NCI-H446 (cell line): Measurements from ENCODE around the gene ARID3A.

Source experiments
- DNase-seq, 2 experiments: peaks; one replicate each; lab custom pipeline; 2025; lab: John Stamatoyannopoulos, UW

The ARID3A gene

GRCh38 chr19:931860-932647, 6.2 kb downstream of the ARID3A start:
- DNase-seq, result no peak

DNA sequence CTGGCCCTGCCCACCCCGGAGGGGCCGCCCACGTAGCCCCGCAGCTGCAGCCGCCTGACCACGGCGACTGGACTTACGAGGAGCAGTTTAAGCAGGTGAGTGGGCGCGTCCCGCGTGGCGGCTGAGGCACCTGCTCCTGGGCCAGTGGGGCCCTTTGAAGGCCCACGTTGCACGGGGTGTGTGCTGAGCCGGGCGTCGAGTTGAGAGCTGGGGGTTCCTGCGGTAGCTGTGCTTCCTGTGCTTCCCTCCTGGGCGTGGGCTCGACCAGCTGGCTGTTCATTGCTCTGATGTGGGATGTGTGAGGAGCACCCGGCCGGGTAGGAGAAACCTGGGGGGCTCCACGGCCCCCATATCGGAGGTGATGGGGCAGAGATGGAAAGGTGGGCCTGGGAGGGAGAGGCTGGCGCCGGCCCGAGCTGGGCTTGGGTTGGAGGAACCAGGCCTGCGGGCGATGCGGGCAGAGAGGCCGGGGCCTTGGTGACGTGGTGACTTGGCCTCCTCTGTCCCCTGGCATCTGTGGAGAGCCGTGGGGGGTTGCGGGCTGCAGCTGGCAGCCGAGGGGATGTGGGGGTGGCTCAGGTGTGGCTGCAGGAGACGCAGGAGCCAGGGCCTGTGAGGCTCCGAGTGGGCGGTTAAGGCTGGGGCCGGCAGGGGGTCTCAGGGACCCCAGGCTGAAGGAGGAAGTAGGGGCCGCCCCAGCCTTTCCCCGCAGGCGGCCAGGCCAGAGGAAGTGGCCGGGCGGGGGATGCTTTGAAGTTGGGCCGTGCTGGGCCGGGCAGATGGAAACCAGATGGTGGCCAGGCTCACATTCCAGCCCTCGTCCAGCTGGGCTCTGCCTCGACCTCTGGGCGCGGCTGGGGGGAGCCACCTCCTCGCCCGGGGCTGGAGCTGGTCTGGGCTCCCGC, 7.1 kb downstream of the ARID3A start:
- DNase-seq, result no peak

DNA sequence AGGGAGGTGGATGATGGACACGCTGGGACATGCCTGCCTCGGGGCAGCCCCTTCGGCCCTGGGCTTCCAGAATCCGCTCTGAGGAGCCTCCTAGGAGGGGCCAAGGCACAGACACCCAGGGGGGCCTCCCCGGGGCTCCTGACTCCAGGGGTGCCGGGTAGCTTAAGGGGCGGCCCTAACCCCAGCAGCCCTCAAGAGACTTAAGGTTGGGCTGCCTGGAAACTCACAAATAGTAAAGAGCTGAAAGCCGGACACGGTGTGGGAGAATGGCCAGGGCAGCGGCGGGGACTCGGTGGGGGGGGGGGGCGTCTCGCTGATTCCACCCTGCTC, 7.7 kb downstream of the ARID3A start:
- no peak for DNase-seq

- DNase-seq, result no peak
Observed at GRCh38 chr19:934197-934840, 8.5 kb downstream of the ARID3A start.

DNA sequence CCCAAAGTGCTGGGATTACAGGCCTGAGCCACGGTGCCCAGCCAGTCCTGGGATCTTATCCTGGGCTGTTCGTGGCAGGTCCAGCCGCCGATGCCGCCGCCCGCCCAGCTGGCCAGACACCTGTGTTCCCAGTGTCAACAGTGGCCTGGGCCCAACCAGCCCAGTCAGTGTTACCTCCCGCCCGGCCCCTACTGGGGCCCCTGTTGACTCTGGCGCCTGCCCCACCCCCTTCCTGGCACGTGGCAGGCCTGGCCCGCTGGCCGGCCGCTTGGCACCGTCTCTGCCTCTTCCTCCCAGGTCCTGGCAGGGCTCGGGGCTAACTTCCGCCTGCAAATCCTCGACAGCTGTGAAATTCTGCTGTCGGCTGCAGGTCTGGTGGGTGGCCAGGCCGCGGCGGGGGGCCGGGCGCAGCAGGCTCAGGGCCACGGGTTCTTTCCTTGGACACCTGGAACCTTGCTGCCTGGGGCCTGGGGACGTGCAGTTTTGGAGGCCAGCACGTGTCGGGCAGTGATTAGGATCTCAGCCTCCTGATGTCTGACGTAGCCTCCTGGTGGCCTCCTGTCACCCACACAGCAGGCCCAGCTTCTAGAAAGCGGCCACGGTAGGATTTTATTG, 9.1 kb downstream of the ARID3A start:
- DNase-seq, result peak; percentile 69 to 95

DNA sequence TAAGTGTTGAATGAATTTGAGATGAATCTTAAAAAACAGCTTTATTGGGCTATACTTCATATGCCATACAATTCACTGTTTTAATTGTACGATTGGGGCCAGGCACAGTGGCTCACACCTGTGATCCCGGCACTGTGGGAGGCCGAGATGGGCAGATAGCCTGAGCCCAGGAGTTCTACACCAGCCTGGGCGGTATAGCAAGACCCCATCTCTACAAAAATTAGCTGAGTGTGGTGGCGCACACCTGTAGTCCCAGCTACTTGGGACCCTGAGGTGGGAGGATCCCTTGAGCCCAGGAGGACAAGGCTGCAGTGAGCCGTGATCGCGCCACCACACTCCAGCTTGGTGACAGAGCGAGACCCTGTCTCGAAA, 10.3 kb downstream of the ARID3A start:
- DNase-seq, result no peak

GRCh38 chr19:937259-937694, 11.4 kb downstream of the ARID3A start:
- no peak for DNase-seq

GRCh38 chr19:938233-938923, 12.5 kb downstream of the ARID3A start:
- DNase-seq, result no peak

- no peak for DNase-seq
Observed at GRCh38 chr19:939439-939838, 13.6 kb downstream of the ARID3A start.

DNA sequence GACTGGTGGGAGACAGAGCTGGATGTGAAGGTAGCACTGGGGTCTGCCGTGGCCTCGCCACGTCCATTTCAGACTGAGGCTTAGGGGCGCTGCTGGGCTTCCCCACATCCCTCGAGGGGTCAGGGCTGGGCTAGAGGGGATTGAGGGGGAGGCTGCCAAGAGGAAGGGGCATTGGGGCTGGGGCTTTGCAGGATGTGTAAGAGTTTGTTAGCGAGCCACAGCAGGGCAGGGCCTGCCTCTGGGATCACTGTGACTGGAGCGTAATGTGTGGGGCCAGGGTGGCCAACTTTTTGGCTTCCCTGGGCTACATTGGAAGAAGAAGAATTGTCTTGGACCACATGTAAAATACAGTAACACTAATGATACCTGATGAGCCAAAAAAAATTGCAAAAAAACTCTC, 14.1 kb downstream of the ARID3A start:
- no peak for DNase-seq

DNA sequence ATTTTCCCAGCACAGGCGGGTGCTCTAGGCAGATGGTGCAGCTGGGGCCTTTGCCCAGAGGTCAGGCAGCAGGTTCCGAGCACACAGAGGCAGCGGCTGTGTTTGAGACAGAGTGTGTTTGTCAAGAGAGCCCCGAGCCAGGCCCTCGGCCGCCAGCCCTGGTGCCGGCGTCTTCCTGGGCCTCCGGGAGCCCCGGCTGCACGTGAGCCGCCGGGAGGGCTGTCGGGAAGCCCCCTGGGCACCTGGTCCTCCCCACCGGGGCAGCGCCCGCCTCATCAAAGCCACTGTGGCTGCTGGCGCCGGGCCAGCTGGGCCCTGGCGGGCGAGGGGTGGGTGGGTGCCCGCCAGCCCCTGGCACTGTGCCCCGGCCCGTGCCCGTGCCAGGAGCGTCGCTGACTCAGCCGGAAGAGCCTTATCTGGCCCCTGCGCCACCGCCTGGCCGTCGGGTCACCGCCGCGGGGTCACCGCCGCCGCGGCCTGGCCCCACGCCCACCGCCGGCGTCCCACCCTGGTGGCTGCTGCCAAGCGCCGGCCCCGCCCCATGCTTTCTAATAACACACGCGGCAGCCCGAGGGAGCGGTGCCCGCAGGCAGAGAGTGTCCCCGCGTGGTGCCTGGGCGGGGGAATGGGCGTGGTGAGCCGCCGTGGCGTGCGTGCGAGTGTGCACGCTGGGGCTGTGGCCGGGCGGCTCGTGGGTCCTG, 14.9 kb downstream of the ARID3A start:
- DNase-seq, result peak; percentile 54 to 92

- DNase-seq, result no peak
Observed at GRCh38 chr19:941292-942132, 15.7 kb downstream of the ARID3A start.

DNA sequence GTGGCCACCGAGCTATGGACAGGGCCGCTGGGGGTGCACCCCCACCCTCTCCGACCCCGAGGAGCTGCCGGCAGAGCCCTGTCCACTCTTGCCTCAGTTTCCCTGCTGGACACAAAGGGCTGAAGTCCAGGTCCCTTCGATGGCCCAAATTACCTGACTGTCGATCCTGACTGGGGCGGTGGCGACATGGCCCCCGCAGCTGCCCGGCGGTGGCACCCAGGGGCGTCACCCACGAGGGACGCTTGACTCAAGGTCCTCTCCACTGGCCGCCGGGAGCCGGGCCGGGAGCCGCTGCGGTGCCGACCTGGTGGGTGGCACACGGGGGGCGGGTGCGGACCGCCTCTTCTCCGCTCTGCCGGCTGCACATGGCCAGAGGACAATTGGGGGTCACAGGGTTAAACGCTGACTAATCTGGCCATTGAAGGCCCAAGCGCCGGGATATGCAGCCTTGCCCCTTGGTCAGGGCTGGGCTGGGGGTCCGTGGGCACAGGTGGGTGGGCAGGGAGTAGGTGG, 16.4 kb downstream of the ARID3A start:
- DNase-seq, result no peak

DNA sequence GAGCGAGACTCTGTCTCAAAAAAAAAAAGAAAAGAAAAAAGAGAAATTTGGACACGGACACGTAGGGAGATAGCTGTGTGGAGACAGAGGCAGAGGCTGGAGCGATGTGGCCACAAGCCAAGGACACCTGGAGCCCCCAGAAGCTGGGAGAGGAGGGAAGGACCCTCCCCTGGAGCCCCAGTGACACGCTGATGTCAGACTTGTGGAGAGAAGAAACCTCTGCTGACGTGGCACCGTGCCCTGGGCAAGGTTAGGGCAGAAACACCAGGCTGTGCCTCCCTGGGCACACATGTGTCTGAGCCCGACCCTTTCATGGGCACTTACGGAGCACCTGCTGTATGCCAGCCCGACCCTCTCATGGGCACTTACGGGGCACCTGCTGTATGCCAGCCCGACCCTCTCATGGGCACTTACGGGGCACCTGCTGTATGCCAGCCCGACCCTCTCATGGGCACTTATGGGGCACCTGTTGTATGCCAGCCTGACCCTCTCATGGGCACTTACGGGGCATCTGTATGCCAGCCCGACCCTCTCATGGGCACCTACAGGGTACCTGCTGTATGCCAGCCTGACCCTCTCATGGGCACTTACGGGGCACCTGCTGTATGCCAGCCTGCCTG, 17.8 kb downstream of the ARID3A start:
- DNase-seq, result no peak

- DNase-seq, result no peak
Observed at GRCh38 chr19:944171-944567, 18.3 kb downstream of the ARID3A start.

- DNase-seq, result peak in 1 of 2 experiments; percentile 35
Observed at GRCh38 chr19:944663-945241, 18.9 kb downstream of the ARID3A start.

GRCh38 chr19:945401-946252, 19.8 kb downstream of the ARID3A start:
- no peak for DNase-seq

GRCh38 chr19:947090-947706, 21.4 kb downstream of the ARID3A start:
- no peak for DNase-seq
